Tibial nerve (tissue), 3 donors: Measurements from ENCODE around the gene LYPD6B.

Experiments
- EP300 ChIP-seq, 2 donors: sonication (generic); formaldehyde crosslinking; IDR thresholded peaks; one replicate each; pipeline ENCODE4 v1.6.1; 2017; ENCODE audit warnings: antibody characterized with exemption in 2 of 2, mild to moderate bottlenecking in 1 of 2
- POLR2A ChIP-seq, 2 donors: fragments of 450-650 bp; IDR thresholded peaks; one replicate each; pipeline ENCODE4 v1.6.1; 2017; ENCODE audit warnings: antibody characterized with exemption in 2 of 2, mild to moderate bottlenecking in 2 of 2, moderate library complexity in 2 of 2

- TF ChIP-seq EP300 (IDR thresholded peaks at IDR 0.05): no peak
- no peak for TF ChIP-seq POLR2A (IDR thresholded peaks at IDR 0.05)
Observed at GRCh38 chr2:149148194-149149006, 109.9 kb downstream of the LYPD6B start.
